Choroid plexus epithelial cell (primary cell): ENCODE results near the gene USP13.

Experiments used
- DNase-seq: peaks from one replicate; pipeline ENCODE4 v3.0.0-alpha.2; 2010; ENCODE audit warnings: low read depth
- H3K4me3 ChIP-seq: 2 replicates; pipeline ENCODE4 v1.5.1; 2011; ENCODE audit warnings: low read depth, mild to moderate bottlenecking, control low read depth, low read length, moderate library complexity
- CTCF ChIP-seq: conservative IDR thresholded peaks from 2 replicates; pipeline ENCODE4 v1.5.1; 2011; ENCODE audit warnings: low read depth, mild to moderate bottlenecking, control low read depth, inconsistent platforms, low read length, moderate library complexity

USP13 gene

GRCh38 chr3:179655236-179655635 is 2.4 kb downstream of the USP13 start:
- no peak overlapping the region for H3K4me3 ChIP-seq
- no peak for DNase-seq
- TF ChIP-seq CTCF = no peak

DNA sequence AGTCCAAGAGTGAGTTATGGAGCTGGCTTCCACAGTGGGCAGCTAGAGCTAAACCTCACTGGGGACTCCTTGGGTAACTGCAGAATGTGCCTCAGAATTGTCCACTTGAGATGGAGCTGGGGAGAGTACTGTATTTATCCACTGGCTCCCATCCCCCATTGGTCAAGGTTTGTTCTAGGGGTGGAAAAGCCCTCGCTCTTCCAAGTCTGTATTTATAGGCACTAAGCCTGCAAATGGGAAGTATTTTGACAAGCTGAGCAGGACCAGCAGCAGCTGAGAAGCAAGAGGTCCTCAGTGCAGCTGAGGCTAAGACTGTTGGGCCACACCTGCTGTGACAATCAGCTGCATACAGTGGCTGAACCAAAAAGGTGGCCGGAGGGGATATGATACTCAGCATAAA is 5.8 kb downstream of the USP13 start:
- no peak for DNase-seq
- TF ChIP-seq CTCF = no peak

GRCh38 chr3:179660872-179661271 is 8.0 kb downstream of the USP13 start:
- TF ChIP-seq CTCF = no peak
- H3K4me3 ChIP-seq = no peak overlapping the region
- no peak for DNase-seq

More for the DNA sequence above, 5.8 kb downstream of the USP13 start:
- no peak overlapping the region for H3K4me3 ChIP-seq

DNA sequence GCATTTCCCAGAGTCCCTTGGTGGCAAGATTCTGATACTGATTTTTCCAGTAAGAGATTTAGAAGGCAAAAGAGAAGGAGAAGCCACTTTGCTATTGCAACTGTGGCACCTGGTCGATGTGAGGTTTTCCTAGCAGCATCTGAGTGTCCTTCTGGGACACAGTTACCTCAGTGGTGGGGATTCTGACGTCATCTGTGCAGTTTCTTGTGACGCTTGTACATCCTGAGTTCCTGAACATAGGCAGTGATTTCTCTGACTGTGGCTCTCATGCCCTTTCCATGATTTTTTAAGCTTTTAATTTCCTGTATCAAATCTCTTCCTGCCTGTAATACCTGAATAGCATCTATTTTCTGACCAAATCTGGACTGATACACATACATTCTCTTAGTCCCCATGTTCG is 8.9 kb downstream of the USP13 start:
- H3K4me3 ChIP-seq = no peak overlapping the region
- no peak for DNase-seq
- TF ChIP-seq CTCF = no peak

- no peak for DNase-seq
- no peak overlapping the region for H3K4me3 ChIP-seq
- no peak for TF ChIP-seq CTCF
Observed at GRCh38 chr3:179663093-179663492, 10.3 kb downstream of the USP13 start.

DNA sequence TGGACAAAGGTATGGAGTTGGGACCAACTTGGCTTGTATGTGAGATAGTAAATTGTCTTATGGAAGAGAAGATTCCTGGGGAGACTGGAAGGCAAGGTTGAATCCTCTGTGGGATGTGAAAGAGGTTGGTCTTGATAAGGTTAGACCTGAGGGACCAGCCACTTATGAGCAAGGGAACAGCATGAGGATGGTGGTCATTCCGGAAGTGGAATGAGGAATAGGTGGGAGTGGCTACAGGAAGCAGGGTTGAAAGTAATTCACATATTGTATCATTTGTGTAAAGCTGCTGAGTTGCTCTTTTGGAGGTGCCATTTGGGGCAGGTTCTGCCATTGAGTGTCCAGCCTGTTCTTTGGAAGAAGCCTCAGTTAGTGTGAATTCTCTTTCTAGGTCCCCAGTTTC is 13.2 kb downstream of the USP13 start:
- DNase-seq = no peak
- no peak overlapping the region for H3K4me3 ChIP-seq
- no peak for TF ChIP-seq CTCF

DNA sequence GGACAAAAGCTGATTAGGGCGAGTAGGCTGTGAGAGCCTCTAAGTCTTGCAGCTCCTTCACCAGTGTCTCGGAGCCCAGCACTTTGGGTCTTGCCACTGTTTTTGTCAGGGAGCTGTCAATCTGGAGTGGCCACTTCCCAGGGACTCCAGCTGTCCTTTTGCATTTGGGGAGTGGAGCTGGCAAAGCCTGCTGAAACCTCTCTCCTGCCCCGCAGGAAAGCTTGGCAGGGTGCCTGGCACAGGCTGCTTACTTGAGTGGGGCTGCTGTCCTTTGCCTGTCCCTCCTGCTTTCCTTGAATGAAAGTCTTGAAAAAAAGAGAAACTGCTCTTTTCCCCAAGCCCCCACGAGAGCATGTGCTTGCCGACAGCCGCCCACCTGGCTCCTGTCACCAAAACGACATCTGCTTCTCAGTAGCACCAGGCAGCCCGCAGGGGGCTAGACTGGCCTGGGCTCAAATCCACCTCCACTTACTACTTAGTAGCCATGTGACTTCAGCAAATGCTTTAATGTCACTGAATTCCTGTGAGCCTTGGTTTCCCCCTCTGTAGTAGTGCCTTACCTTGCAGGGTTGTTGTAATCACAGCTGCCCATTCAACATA is 13.7 kb downstream of the USP13 start:
- TF ChIP-seq CTCF = peak; percentile 26
- H3K4me3 ChIP-seq = no peak overlapping the region
- DNase-seq = no peak
